CD4-positive, alpha-beta T cell treated with Interleukin-10 for 1 hour (primary cell): Measurements from ENCODE around the gene GSTP1.
A peak's percentile ranks its signal among the peaks of the same experiment; 100 is the strongest.
"Not testable (repeated sequence)": the region's sequence is repeated elsewhere in the genome, so short reads cannot be mapped to it uniquely, and the experiment has no call there.

Experiments used
- DNase-seq: peaks from one replicate; pipeline ENCODE4 v3.0.0-alpha.2; 2020

Gene GSTP1

GRCh38 chr11:67583247-67584204 is at the start of gene GSTP1:
Gene GSTP1 (plus strand): TSS chr11:67583812. CDS start chr11:67583844, 32 bp downstream.
- peak; percentile 78 for DNase-seq

DNA sequence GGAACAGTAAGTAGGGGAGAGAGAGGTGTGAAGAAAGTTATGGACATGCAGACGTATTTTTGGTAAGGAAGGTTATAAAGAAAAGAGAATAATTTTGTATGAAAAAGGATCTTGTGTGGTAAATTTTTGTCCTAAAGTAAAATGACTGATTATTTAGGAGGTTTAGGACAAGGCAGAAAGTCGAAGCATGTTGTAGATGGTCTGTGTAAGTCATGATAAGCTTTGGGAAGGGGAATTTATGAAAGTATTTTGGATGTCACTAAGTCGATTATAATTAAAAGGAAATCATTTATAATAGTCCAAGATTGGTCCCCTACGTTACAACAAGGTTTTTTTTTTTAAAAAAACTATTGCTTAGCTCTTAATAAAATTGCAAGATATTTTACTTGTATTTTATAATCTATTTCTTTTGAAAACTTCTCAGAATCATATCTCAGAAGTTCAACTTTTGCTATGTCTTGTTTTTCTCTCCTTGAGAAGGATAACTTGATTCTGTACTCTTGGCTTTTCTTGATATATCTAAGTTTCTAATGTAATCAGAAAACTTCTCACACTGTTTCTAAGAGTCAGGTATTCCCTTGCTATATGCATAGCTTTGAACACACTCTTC is 49.4 kb upstream of the GSTP1 start:
- no peak for DNase-seq

DNA sequence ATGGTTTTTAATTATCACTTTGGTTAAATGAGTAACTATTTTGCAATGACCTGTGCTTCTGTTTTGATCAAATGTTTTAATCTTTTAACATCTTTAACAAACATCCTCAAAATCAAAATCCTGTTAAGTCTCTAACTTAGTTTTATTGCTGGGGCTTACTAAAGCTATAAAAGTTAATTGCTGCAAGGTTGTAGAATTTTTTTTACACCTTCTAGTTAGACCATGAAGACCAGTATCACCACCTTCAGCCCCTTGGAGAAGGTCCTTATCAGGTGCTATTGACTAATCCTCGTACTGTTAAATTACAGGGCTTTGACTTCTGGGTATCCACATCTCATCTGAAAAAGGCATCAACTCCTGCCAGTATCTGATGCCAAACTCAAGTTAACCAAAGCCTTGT is 48.1 kb upstream of the GSTP1 start:
- DNase-seq, result no peak

DNA sequence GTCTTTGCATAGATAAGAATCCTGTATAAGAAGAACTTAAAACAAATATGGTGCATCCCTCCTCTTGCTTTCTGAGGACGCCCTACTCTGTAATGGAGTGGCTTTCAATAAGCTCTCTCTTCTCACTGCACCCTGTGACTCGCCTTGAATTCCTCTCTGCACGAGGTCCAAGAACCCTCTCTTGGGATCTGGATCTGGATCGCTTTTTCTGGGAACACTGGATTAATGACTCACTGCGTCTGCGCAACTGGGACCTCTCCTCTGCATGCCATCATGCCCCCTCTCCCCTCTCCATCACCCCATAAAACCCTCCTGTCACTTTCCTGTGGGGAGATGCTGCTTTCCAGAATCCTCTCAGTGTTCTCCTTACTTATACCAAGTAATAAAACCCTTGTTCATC is 45.3 kb upstream of the GSTP1 start:
- no peak for DNase-seq

- no peak for DNase-seq
Measured at GRCh38 chr11:67538823-67539505, 44.6 kb upstream of the GSTP1 start.

GRCh38 chr11:67539550-67539949 is 44.1 kb upstream of the GSTP1 start:
- no peak for DNase-seq

DNA sequence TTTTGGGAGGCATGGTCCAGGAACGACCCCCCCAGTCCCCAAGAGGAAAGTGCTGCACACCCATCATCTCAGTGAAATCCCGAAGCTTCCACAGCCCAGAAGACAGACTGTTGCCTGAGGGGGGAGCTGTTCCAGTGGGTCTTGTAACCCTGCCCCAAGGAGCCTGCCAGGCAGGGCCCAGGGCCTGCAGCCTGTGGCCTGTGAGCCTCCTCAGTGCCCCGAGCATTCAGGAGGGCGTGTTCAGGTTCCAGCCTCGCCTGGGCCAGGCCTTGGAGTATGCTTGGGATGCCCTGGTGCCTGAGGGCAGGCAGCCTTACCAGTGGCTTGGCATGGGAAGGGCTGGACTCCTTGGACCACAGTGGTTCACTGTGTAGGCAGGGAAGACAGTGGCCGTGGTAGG is 42.4 kb upstream of the GSTP1 start:
- DNase-seq, result no peak

DNA sequence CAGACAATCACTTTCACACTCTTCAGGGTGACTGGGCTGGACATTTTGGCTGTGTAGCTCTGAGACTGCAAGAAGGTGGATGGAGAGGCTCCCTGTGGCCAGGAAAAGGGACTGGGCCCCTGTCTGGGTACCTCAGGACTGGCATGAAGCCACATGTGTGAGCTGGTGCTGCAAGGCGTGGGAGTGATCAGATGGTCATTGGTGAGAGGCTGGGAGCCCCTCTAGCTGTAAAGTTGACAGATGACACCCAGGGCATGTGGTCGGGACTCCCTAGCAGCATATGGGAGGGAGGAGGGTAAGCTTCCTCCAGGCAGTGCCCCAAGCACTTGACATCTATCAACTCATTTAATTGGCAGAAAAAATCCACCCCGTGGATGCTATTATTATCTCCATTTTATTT is 41.4 kb upstream of the GSTP1 start:
- DNase-seq, result no peak

DNA sequence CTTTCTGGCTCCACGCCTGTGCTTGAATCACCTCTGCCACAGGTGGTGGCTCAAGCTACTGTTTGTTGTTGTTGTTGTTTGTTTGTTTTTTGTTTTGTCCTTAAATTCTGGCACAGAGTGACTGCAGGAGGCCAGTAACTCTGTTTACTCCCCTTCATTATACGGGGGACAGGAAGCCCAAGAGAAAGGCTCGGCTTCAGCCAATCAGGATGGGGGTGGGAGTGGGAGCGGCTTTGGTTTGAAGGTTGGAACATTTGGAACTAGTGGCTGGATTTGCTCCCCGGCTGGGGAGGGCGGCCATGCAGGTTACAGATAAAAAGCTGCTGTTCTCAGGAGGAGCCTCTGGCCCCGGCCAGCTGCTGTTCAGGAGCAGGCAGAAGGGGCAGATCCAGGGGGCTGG is 40.6 kb upstream of the GSTP1 start:
- DNase-seq, result no peak

GRCh38 chr11:67543585-67543984 is 40.0 kb upstream of the GSTP1 start:
- DNase-seq, result no peak

DNA sequence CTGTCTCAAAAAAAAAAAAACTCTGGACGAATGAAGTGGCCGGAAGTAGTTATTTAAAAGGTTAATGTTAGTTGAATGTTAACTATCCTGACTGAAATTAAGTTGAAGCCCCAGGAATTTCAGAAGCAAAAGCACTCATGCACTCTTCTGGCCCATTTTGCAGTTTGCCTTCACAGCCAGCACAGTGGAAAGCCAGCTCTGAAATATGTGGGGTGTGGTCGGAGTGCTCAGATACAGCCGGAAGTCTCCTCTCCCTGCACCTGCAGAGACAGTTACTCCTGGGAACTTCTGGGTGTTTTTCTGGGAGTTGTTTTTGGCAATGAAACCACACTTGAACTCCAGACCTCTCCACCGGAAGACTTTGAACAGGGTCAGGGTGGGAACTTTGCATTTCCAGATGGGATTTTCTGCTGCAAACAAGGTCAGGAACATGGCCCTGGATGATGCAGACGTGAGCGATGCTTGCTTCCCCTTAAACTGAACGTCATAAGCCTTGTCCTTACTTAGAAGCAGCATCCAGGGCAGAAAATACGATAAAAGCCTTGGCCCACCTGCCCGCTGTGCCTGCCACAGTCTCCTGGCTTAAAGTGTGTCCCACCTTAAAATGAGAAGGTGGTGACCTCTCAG is 38.9 kb upstream of the GSTP1 start:
- no peak for DNase-seq

DNA sequence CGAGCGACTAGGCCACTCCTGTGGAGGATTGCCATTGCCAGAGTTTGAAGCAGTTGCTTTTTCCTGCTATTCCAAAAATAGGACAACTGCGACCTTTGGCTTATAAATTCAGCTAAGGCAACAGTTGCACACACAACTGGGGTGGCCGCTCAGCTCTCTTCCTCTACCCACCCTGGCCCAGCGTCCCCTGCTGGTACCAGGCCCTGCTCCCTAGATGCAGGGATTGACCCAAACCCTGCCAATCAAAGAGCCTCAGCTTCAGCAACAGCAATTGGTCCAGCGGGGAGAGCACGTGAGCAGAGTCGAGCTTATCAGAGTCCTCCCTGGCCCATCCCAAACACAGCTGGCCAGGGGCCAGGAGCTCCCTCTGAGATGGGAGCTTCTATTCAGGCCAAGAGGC is 38.3 kb upstream of the GSTP1 start:
- no peak for DNase-seq

DNA sequence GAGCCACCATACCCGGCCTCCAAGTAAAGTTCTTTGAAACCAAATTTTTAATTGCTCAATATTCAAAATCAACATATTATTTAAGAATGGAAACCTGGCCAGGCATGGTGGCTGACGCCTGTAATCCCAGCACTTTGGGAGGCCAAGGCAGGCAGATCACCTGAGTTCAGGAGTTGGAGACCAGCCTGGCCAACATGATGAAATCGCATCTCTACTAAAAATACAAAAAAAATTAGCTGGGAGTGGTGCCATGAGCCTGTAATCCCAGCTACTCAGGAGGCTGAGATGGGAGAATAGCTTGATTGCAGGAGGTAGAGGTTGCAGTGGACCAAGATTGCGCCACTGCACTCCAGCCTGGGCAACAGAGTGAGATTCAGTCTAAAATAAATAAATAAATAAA is 35.5 kb upstream of the GSTP1 start:
- DNase-seq, result not testable (repeated sequence)

DNA sequence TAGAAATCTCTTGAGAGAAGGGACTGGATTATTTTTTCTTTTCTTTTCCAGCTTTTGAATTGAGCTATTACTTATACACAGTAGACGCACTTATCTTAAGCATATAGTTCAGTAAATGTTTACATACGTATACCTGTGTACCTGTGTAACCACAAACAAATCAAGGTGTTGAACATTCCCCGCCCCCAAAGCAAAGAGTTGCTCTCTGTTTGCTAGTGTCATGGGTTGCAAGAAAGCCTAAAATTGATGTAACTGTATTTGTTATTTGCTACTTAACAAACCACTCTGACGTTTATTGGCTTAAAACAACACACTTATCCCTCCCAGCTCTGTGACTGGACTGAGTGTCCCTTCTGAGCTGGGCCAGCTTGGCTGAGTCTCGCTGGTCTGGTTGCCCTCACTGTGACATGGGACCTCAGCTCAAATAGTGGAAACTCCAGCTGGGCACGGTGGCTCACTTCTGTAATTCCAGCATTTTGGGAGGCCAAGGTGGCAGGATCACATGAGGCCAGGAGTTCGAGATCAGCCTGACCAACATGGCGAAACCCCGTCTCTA is 35.0 kb upstream of the GSTP1 start:
- no peak for DNase-seq

- DNase-seq, result no peak
Measured at GRCh38 chr11:67551127-67551526, 32.5 kb upstream of the GSTP1 start.

GRCh38 chr11:67551697-67552096 is 31.9 kb upstream of the GSTP1 start:
- DNase-seq, result not testable (repeated sequence)

GRCh38 chr11:67556244-67556643 is 27.4 kb upstream of the GSTP1 start:
- DNase-seq, result no peak

DNA sequence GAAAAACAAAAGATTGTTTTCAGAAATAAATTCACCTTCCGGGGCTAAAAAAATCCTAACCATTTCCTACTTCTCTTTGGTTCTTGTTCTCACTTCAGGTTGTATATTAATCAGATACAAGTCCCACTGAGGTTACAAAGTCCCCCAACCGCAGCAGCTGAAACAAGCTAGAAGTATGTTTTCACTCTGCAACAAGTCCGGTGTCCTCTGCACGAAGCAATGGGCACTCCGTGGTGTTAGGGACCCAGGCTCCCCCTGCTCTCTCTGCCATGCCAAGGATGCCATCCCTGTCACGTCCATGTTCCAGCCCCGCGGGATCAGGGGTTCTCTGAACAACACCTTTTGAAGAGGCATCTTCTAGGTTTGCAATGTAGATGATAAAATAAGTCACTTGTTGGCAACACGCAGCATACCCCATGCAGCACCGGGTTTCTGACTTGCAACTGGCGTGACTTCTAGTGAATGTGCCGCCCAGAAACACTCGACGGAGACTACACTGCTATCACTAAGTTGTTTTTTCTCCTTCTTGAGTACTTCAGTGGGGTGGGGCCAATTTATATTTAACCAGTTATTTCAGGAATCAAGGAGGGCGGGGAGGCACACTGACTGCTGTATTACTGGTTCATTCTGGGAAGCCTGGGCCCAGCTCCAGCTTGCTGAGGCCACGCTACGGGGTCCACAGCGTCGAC is 25.4 kb upstream of the GSTP1 start:
- no peak for DNase-seq

DNA sequence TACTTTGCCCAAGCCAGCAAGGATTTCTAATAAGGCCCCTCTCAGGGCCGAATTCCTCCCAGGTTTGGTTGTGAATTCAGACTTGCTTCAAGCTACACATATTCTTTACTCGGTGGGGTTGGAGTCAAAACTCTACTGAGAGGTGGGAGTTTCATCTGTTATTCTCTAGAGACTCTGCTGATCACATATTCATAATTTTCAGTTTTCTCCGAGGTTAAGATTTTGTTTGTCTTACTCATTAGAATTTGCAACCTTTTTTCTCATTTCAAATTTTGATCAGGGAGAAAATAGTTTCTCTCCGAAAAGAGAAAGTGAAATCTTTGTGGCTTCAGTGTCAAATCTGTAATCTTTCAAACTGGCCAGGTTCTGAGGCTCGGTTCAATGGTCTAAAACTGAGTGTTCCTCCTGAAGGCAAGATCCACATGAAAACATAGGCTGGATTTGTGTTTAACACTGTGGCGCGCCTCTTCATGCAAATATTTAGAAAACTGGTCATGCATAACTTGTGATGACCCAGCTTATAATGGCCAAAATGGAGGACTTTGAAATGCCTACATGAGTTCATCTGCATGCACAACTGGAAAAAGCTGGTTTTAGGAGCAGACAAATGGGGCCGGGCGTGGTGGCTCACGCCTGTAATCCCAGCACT is 21.5 kb upstream of the GSTP1 start:
- DNase-seq, result no peak

- DNase-seq, result no peak
Measured at GRCh38 chr11:67562963-67563704, 20.5 kb upstream of the GSTP1 start.

GRCh38 chr11:67563705-67564114 is 19.9 kb upstream of the GSTP1 start:
- not testable (repeated sequence) for DNase-seq
